Adrenal gland (tissue), 5 donors: ENCODE data around the gene MPI.

Source experiments
- CTCF ChIP-seq, 6 experiments: fragments of 450-650 bp in 4 of 6; fragments of 200-600 bp in 2 of 6; sonication (generic) in 1 of 6; IDR thresholded peaks; 1 replicate in 5 of 6; 2 replicates in 1 of 6; pipeline versions ENCODE4 v1.5.1 to v1.8.0; 2016 to 2021; ENCODE audit warnings: antibody characterized with exemption in 6 of 6, mild to moderate bottlenecking in 2 of 6, moderate library complexity in 1 of 6
- POLR2A ChIP-seq, 2 donors: fragments of 450-650 bp; IDR thresholded peaks; one replicate each; pipeline ENCODE4 v1.6.1; 2017; ENCODE audit warnings: antibody characterized with exemption in 2 of 2, mild to moderate bottlenecking in 2 of 2, moderate library complexity in 1 of 2
- donor health status: DM: no; HTN: no; CAD: no.

- TF ChIP-seq CTCF (IDR thresholded peaks at IDR 0.05): no peak
- no peak for TF ChIP-seq POLR2A (IDR thresholded peaks at IDR 0.05)
Measured at GRCh38 chr15:74851960-74852359, 37.9 kb upstream of the MPI start.
